Mammary epithelial cell (primary cell): Measurements from ENCODE around the gene GDAP1L1.

Experiments used
- CTCF ChIP-seq, 2 donors: IDR thresholded peaks in 1 of 2; conservative IDR thresholded peaks in 1 of 2; 2 replicates each; pipeline ENCODE4 v1.5.1; 2011 to 2012; ENCODE audit warnings: inconsistent platforms in 2 of 2, low read length in 2 of 2, mild to moderate bottlenecking in 2 of 2, control low read depth in 1 of 2, low read depth in 1 of 2; ENCODE audit not compliant: insufficient read depth in 1 of 2; ENCODE audit errors: extremely low read depth in 1 of 2
- EZH2 ChIP-seq: IDR thresholded peaks from 2 replicates; pipeline ENCODE4 v1.6.1; 2012; ENCODE audit warnings: low read length, inconsistent platforms, borderline replicate concordance

- no peak for TF ChIP-seq CTCF (conservative IDR thresholded peaks at IDR 0.05 in 1 of 2, IDR thresholded peaks at IDR 0.05 in 1 of 2; ENCODE audit: extremely low read depth in 1 of 2, insufficient read depth in 1 of 2, low read depth in 1 of 2, low read length in 2 of 2)
- no peak for TF ChIP-seq EZH2
These were observed 72.8 kb downstream of the GDAP1L1 start for GRCh38 chr20:44319839-44320422.
